GM19452 (cell line): ENCODE data around the gene EPC2.
"Not testable (repeated sequence)": the region's sequence is repeated elsewhere in the genome, so short reads cannot be mapped to it uniquely, and the experiment has no call there.

ENCODE experiments used
- ATAC-seq: cut with Tn5 transposase; IDR thresholded peaks from one replicate; pipeline ENCODE4 v1.9.1; 2021; ENCODE audit not compliant: unreplicated experiment

The EPC2 gene

DNA sequence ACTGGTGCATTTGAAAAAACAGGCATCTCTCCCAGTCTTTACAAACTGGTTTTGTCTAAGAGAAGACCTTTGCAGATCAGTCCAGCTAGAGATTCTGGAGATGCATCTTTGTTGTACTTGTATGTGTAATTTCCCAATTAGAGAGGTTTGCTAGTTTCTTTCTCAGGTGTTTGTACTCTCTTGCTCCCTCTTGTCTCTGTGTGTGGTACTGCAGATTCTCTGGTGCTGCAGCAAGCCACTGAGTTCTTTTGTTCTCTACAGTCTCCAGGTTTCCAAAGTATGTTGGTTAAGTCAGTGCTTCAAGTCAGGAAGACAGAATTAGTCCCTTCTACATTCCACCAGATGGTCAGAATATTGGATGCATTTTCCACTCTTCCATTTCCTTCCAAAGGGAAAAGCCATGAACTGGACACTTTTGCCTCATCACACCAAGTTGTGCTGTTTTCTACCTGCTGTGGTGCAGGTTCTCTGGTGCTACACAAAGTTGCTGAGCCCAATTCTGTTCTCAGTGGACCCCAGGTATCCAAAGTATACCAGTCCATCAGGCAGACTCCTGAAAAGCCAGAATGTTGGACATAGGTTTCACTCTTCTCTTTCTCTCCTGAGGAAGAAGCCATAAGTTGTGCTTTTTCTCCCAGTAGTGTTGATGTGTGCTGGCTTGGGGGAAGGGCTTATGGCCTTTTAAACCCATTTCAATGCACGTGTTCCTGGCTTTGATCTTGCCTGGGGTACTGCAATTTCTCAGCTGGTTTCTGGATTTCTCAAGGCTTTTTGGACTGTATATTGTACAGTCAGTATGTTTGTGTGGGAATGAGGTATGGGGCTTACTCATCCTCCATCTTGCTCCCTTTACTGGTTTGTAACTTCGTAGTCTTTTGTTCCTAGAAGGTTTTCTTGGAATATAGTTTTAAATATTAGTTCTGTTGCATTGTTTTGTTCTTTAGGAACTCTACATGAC, 29.8 kb downstream of the EPC2 start:
- no peak for ATAC-seq

- no peak for ATAC-seq
Observed at GRCh38 chr2:148675708-148676107, 31.2 kb downstream of the EPC2 start.

DNA sequence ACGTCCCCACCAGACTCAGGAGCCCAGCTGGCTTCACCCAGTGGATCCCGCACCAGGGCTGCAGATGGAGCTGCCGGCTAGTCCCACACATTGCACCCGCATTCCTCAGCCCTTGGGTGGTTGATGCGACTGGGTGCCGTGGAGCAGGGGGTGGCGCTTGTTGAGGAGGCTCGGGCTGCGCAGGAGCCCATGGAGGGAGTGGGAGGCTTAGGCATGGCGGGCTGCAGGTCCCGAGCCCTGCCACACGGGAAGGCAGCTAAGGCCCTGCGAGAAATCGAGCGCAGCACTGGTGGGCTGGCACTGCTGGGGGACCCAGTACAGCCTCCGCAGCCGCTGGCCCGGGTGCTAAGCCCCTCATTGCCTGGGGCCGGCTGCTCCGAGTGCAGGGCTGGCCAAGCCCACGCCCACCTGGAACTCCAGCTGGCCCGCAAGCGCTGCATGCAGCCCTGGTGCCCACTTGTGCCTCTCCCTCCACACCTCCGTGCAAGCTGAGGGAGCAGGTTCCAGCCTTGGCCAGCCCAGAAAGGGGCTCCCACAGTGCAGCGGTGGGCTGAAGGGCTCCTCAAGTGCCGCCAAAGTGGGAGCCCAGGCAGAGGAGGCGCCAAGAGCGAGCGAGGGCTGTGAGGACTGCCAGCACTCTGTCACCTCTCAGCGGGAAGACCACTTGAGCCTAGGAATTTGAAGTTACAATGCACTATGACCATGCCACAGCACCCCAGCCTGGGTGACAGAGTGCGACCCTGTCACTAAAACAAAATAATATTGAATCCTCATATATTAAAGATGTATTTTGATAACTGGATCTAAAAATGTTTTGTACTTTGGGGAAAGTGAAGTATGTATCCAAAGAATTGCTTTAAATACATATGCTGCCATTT, 34.0 kb downstream of the EPC2 start:
- not testable (repeated sequence) for ATAC-seq

DNA sequence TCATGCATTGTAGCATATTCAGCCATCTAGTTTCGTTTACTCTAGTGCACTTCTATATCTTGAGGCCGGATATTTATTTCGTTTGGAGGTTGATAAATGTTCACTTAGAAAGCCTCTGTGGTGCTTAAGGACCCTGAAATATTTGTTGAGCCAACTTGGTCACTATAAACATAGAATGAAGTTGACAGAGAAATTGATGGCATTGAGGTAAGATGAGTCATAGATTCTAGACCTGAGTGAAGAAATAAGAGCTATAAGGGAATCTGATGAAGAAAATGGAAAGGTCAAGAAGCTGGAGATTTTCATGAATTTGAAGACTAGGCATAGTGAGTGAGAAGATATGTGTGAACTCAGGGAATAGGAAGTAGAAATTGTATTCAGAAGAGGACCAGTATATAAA, 35.9 kb downstream of the EPC2 start:
- ATAC-seq, result no peak

DNA sequence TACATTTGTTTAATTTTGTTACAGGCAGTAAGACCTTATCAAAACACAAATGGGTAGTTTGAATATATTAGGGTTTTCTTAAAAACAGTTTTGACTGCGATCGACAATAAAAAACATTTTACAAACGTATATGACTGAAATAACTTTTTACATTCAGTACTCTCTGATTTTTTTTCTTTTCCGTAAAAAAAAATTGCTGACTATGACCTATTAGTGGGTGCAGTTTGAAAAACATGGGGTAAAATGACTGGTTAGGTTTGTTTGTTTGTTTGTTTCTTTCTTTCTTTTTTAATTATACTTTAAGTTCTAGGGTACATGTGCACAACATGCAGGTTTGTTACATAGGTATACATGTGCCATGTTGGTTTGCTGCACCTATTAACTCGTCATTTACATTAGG, 36.9 kb downstream of the EPC2 start:
- ATAC-seq, result no peak

- not testable (repeated sequence) for ATAC-seq
Observed at GRCh38 chr2:148681862-148682261, 37.3 kb downstream of the EPC2 start.

DNA sequence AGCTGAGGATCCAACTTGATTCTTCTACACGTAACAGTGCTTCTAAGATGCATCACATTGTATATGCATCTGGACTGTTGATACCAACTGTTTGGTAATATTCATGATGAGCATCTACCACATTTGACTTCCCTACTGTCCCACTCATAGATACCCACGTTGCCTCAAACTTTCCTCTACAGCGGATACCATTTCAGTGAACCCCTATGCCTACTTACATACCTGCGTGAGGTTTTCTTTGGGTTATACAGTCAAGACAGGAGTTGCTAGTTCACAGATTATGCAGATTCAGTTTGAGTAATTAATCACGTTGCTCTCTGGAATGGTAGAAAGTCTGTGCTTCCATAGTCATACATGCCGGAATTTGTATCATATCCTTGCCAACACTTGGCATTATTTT, 40.0 kb downstream of the EPC2 start:
- ATAC-seq, result no peak

DNA sequence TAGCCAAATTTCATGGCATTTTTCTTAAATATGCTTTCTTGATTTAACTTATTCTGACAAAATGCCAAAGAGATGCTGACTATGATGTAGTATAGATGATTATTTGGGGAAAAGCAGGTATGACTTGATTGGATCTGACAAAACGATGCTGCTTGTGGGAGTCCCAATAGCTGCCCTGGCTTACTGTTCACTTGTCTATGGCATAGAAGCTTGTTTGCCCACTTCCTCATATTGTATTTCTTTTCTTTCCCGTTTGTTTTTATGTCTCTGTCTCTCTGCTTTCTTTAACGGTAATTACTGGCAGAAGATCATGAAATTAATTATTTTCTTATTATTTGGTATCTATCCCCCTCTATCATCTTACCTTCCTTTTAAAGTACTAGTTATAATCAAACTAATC, 43.0 kb downstream of the EPC2 start:
- no peak for ATAC-seq

DNA sequence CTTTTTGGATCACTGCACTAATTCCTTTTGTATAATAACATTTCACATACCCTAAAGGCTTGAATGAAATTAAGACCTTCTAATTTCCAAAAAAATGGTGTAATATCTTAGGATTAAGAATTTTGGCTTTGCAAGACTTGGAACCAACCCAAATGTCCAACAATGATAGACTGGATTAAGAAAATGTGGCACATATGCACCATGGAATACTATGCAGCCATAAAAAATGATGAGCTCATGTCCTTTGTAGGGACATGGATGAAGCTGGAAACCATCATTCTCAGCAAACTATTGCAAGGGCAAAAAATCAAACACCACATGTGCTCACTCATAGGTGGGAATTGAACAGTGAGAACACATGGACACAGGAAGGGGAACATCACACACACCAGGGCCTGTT, 43.5 kb downstream of the EPC2 start:
- not testable (repeated sequence) for ATAC-seq

DNA sequence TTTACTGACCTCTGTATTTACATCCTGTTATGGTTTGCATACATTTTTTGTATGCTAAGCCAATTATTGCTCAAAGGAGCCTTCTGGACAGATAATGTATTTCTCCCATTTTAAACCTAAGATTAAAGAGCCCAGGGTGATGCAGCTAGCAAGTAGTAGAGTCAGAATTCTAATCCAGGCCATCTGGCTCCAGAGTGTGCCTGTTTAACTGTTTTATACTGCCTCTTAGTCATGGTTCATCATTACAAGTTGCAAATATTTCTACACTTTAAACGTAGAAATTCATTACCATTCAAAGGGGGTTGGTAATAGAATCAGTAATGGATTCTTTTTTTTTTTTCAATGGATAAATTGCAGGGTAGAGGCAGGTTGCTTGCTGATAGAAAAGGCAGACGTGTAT, 52.4 kb downstream of the EPC2 start:
- ATAC-seq, result no peak

DNA sequence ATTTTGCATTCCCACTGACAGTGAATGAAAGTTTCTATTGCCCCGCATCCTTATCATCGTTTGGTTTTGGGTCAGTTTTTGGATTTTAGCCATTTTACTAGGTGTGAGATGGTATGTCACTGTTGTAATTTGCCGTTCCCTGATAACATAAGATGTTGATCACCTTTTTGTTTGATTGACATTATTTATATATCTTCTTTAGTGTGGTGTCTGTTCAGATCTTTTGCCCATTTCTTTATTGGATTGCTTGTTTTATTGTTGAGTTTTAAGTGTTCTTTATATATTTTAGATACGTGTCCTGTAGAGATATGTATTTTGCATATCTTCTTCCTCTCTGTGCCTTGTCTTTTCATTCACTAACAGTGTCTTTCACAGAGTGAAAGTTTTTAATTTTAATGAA, 55.3 kb downstream of the EPC2 start:
- no peak for ATAC-seq

DNA sequence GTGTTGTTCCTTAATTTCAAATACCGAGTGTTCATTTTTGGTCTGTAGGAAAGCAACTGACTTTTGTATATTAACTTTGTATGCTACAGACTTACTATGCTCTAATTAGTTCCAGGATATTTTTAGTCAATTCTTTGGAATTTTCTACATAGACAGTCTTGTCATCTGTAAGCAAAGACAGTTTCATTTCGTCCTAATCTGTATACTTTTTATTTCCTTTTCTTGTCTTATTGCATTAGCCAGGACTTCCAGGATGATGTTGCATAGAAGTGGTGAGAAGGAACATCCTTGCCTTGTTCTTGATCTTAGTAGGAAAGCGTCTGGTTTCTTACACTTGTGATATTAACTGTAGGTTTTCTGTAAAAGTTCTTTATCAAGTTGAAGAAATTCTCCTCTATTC, 56.5 kb downstream of the EPC2 start:
- no peak for ATAC-seq

GRCh38 chr2:148701877-148702276, 57.3 kb downstream of the EPC2 start:
- ATAC-seq, result no peak

DNA sequence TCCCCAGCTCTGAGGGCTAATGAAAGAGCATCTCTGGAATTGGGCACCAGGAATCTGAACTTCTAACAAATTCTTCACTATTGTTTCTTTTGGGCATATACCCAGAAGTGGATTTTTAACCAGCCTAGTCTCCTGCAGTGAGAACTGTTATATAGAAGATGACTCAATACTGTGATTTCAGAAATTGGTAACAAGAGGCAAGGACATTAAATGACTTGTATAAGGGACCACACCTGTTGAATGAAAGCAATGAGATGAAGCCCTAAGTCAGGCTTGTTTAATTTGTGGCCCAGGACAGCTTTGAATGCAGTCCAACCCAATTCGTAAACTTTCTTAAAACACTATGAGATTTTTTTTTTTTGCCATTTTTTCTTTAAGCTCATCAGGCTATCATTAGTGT, 57.9 kb downstream of the EPC2 start:
- no peak for ATAC-seq

DNA sequence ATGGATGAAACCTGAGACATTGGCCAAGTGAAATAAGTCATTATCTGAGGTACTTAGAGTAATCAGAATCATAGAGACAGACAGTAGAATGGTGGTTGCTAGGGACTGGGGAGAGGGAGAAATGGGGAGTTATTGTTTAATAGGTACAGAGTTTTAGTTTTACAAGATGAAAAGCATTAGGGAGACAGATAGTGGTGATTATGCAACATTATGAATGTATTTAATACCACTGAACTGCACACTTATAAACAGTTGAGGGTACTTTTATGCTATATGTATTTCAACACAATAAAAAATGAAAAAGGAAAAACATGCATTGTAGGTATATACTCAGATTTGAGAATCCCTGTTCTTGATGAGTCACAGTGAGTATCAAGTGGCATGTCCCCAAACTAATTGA, 59.7 kb downstream of the EPC2 start:
- no peak for ATAC-seq

DNA sequence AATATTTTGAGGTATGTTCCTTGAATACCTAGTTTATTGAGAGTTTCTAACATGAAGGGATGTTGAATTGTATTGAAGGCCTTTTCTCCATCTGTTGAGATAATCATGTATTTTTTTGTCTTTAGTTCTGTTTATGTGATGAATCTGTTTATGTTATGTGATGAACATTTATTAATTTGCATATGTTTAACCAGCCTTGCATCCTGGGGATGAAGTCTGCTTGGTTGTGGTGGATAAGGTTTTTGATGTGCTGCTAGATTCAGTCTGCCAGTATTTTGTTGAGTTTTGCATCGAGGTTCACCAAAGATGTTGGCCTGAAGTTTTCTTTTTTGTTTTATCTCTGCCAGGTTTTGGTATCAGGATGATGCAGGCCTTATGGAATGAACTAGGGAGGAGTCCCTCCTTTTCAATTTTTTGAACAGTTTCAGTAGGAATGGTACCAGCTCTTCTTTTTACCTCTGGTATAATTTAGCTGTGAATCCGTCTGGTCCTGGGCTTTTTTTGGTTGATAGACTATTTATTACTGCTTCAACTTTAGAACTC, 71.9 kb downstream of the EPC2 start:
- ATAC-seq, result no peak

DNA sequence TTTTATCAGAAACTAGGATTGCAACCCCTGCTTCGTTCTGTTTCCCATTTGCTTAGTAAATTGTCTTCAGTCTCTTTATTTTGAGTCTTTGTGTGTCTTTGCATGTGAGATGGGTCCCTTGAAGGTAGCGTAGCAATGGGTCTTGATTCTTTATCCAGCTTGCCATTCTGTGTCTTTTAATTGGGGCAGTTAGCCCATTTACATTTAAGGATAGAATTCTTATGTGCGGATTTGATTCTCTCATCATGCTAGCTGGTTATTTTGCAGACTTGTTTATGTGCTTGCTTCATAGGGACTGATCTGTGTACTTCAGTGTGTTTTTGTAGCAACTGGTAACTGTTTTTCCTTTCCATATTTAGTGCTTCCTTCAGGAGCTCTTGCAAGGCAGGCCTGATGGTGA, 73.5 kb downstream of the EPC2 start:
- no peak for ATAC-seq

GRCh38 chr2:148719195-148719749, 74.7 kb downstream of the EPC2 start:
- no peak for ATAC-seq

DNA sequence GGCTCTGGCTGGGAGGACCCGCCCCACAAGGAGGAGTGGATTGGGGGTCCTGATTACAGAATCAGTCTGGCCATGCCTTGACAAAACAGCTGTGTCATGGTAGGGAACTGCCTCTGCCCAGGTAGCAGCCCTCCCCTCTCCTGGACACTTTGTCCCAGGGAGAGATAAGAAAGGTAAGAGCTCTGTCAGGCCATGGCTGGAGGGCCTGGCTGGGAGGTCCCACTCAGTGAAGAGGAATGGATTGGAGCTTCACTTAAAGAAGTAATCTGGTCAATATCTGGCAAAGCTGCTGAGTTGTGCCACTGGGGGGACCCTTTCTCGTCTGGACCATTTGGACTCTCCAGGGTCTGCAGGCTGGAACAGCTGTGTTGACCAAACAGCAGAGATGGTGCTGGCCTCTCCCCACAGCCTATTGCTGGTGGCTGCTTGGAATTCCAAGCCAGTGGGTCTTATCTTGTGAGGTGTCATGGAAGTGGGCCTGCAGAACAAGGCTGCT, 75.4 kb downstream of the EPC2 start:
- ATAC-seq, result no peak

- ATAC-seq, result no peak
Observed at GRCh38 chr2:148720501-148721001, 76.0 kb downstream of the EPC2 start.

DNA sequence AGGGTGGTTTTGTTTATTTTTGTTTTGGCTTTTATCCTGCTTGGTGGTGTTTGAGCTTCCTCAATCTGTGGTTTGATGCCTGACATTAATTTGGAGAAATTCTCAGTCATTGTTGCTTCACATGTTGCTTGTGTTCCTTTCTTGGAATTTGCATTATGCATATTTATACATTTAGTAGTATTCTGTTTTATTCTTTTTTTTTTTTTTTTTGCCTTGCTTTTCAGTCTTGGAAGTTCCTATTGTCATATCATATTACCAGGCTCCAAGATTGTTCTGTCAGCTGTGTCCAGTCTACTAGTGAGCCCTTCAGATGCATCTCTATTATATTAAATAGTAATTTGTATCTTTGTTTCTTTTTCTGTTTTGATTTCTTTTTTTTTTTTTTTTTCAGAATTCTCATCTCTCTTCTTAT, 77.0 kb downstream of the EPC2 start:
- ATAC-seq, result no peak
